ENCODE data around the gene PLP2. TPM values are rescaled to one million over a fixed set of nuclear protein-coding genes. Genes with fewer than 3 reads are reported as not detected.

PLP2 gene
- total RNA-seq, 1 experiment from 2014 or later, result 308 TPM

- CTCF ChIA-PET, result no interaction called here
- intact Hi-C loops (cut with micrococcal nuclease), result no loop called here
- TF ChIP-seq CTCF (IDR thresholded peaks at IDR 0.05; ENCODE audit: unreplicated experiment), result no peak
- Mint-ChIP-seq H3K27ac (ENCODE audit: low read depth, unreplicated experiment) (no peak overlapping the region), H3K4me1 (ENCODE audit: insufficient read depth, unreplicated experiment) (no peaks in the 10 kb centered on the region), H3K27me3 (ENCODE audit: insufficient read depth, unreplicated experiment) (peaks cover 11% of the 10 kb centered on the region), H3K36me3 (ENCODE audit: insufficient read depth, unreplicated experiment) (no peaks in the 10 kb centered on the region), H3K4me3 (ENCODE audit: unreplicated experiment) (no peak overlapping the region), H3K9me3 (ENCODE audit: unreplicated experiment) (peaks cover 12% of the 10 kb centered on the region)
- BruUV-seq (replicated peaks), result no TSS peak
- POLR2A ChIA-PET, result no interaction called here
- no peak for DNase-seq (ENCODE audit: unreplicated experiment)
These were observed 43.4 kb downstream of the PLP2 start for GRCh38 chrX:49214996-49215526.

GRCh38 chrX:49220100-49220499 lies 48.4 kb downstream of the PLP2 start:
- no peaks in the 10 kb centered on the region for H3K36me3 Mint-ChIP-seq (ENCODE audit: insufficient read depth, unreplicated experiment)
- no peaks in the 10 kb centered on the region for H3K4me1 Mint-ChIP-seq (ENCODE audit: insufficient read depth, unreplicated experiment)
- no peaks in the 10 kb centered on the region for H3K9me3 Mint-ChIP-seq (ENCODE audit: unreplicated experiment)
- BruUV-seq (replicated peaks), result no TSS peak
- H3K4me3 Mint-ChIP-seq (ENCODE audit: unreplicated experiment), result no peak overlapping the region
- no peak for DNase-seq (ENCODE audit: unreplicated experiment)
- CTCF ChIA-PET, result no interaction called here
- POLR2A ChIA-PET, result no interaction called here
- intact Hi-C loops (cut with micrococcal nuclease), result no loop called here
- TF ChIP-seq CTCF (IDR thresholded peaks at IDR 0.05; ENCODE audit: unreplicated experiment), result no peak
- H3K27me3 Mint-ChIP-seq (ENCODE audit: insufficient read depth, unreplicated experiment), result peaks cover 12% of the 10 kb centered on the region
- no peak overlapping the region for H3K27ac Mint-ChIP-seq (ENCODE audit: low read depth, unreplicated experiment)

GRCh38 chrX:49221868-49222267 lies 50.2 kb downstream of the PLP2 start:
- CTCF ChIA-PET, result interaction anchor here (0.6 kb wide), 1 partner anchor 10 kb away, joined by 5 read pairs; no protein-coding TSS in a partner anchor
- no peak for DNase-seq (ENCODE audit: unreplicated experiment)
- TF ChIP-seq CTCF (IDR thresholded peaks at IDR 0.05; ENCODE audit: unreplicated experiment), result no peak
- Mint-ChIP-seq H3K9me3 (ENCODE audit: unreplicated experiment) (no peaks in the 10 kb centered on the region), H3K4me1 (ENCODE audit: insufficient read depth, unreplicated experiment) (no peaks in the 10 kb centered on the region), H3K4me3 (ENCODE audit: unreplicated experiment) (no peak overlapping the region), H3K36me3 (ENCODE audit: insufficient read depth, unreplicated experiment) (no peaks in the 10 kb centered on the region), H3K27ac (ENCODE audit: low read depth, unreplicated experiment) (no peak overlapping the region), H3K27me3 (ENCODE audit: insufficient read depth, unreplicated experiment) (peaks cover 12% of the 10 kb centered on the region)
- BruUV-seq (replicated peaks), result no TSS peak
- intact Hi-C loops (cut with micrococcal nuclease), result no loop called here
- POLR2A ChIA-PET, result no interaction called here

Other genes starting within 250 kb of the PLP2 start
- 35.1 and 38.7 TPM in 2 replicates for gene OTUD5, start 214.3 kb upstream of the PLP2 start, total RNA-seq (2022)
- gene KCND1, start 200.1 kb upstream of the PLP2 start, total RNA-seq (2022), result 0.86 and 1.8 TPM in 2 replicates
- 49.6 and 51.0 TPM in 2 replicates for gene GRIPAP1, start 169.6 kb upstream of the PLP2 start, total RNA-seq (2022)
- gene TFE3, start 128.5 kb upstream of the PLP2 start, total RNA-seq (2022), result 45.3 and 71.7 TPM in 2 replicates
- 10.3 and 14.4 TPM in 2 replicates for gene CCDC120, start 112.9 kb upstream of the PLP2 start, total RNA-seq (2022)
- gene PRAF2, start 97.9 kb upstream of the PLP2 start, total RNA-seq (2022), result 32.1 and 34.5 TPM in 2 replicates
- 93.0 and 96.9 TPM in 2 replicates for gene WDR45, start 92.0 kb upstream of the PLP2 start, total RNA-seq (2022)
- 22.0 and 24.4 TPM in 2 replicates for gene GPKOW, start 48.2 kb upstream of the PLP2 start, total RNA-seq (2022)
- gene MAGIX, start 9.1 kb upstream of the PLP2 start, total RNA-seq (2022), result 0.52 and 0.84 TPM in 2 replicates
- 14.5 and 15.7 TPM in 2 replicates for gene PRICKLE3, start 14.5 kb downstream of the PLP2 start, total RNA-seq (2022)
- 0.75 and 0.79 TPM in 2 replicates for gene SYP, start 28.3 kb downstream of the PLP2 start, total RNA-seq (2022)
- gene CACNA1F, start 61.4 kb downstream of the PLP2 start, total RNA-seq (2022), result not detected in 2 replicates
- gene CCDC22, start 63.6 kb downstream of the PLP2 start, total RNA-seq (2022), result 11.0 and 11.5 TPM in 2 replicates
- gene FOXP3, start 92.8 kb downstream of the PLP2 start, total RNA-seq (2022), result 0.26 and 0.32 TPM in 2 replicates
- gene PPP1R3F, start 97.9 kb downstream of the PLP2 start, total RNA-seq (2022), result 7.0 and 9.1 TPM in 2 replicates
- gene GAGE10, start 131.7 kb downstream of the PLP2 start, total RNA-seq (2022), result not detected in 2 replicates
- gene GAGE12J, start 150.1 kb downstream of the PLP2 start, total RNA-seq (2022), result not detected in 2 replicates
- gene GAGE13, start 159.7 kb downstream of the PLP2 start, total RNA-seq (2022), result not detected in 2 replicates

Data from MCF 10A (cell line).